ENCODE measurements around the gene PPP1R13L.

GRCh38 chr19:45376045-45376724, 28.7 kb downstream of the PPP1R13L start:
- TF ChIP-seq, protein P1, sequence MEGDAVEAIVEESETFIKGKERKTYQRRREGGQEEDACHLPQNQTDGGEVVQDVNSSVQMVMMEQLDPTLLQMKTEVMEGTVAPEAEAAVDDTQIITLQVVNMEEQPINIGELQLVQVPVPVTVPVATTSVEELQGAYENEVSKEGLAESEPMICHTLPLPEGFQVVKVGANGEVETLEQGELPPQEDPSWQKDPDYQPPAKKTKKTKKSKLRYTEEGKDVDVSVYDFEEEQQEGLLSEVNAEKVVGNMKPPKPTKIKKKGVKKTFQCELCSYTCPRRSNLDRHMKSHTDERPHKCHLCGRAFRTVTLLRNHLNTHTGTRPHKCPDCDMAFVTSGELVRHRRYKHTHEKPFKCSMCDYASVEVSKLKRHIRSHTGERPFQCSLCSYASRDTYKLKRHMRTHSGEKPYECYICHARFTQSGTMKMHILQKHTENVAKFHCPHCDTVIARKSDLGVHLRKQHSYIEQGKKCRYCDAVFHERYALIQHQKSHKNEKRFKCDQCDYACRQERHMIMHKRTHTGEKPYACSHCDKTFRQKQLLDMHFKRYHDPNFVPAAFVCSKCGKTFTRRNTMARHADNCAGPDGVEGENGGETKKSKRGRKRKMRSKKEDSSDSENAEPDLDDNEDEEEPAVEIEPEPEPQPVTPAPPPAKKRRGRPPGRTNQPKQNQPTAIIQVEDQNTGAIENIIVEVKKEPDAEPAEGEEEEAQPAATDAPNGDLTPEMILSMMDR (conservative IDR thresholded peaks at IDR 0.05; ENCODE audit: low read depth, low read length) = no peak
- TF ChIP-seq EZH2phosphoT487 (IDR thresholded peaks at IDR 0.05; ENCODE audit: borderline replicate concordance, low read length) (no peak), EZH2 (IDR thresholded peaks at IDR 0.05; ENCODE audit: low read length, unreplicated experiment) (no peak)
